A549 (cell line): ENCODE measurements around the gene SCUBE3. TPM values are rescaled to one million over a fixed set of nuclear protein-coding genes. Genes with fewer than 3 reads are reported as not detected.

ENCODE experiments used
- ATAC-seq, 2 experiments: fragments of 200-7000 bp in 1 of 2; fragments of >200 bp in 1 of 2; cut with Nextera tagmentation in 1 of 2; cut with Tn5 transposase in 1 of 2; 3 replicates each; pipeline versions ENCODE4 v1.8.0 to v1.9.1; 2018 to 2020; ENCODE audit warnings: mild to moderate bottlenecking in 1 of 2, moderate library complexity in 1 of 2
- CTCF ChIA-PET: fragments of 300-600 bp; sonication (Branson Sonifier 250); formaldehyde crosslinking; extraction: SDS; loops from one replicate; lab custom pipeline; 2021; ENCODE audit warnings: antibody characterized with exemption, inconsistent platforms; lab: Yijun Ruan, JAX
- POLR2A ChIA-PET: fragments of 350-600 bp; formaldehyde crosslinking; extraction: SDS; loops from one replicate; lab custom pipeline; 2021; ENCODE audit warnings: antibody characterized with exemption, inconsistent platforms; lab: Yijun Ruan, JAX
- DNase-seq, 2 experiments: peaks; one replicate each; pipeline versions ENCODE4 v3.0.0 to v3.0.0-alpha.2; 2011 to 2016; ENCODE audit warnings: low read depth in 1 of 2, low spot score in 1 of 2
- FAIRE-seq: peaks from 2 replicates; lab custom pipeline; 2011; peaks lifted over from hg19 to GRCh38; lab: Jason Lieb, UNC
- H3K27ac ChIP-seq, 2 experiments: fragments of >200 bp; sonication (Bioruptor Twin); formaldehyde crosslinking; 3 replicates each; pipeline ENCODE4 v1.5.1; 2016 to 2017
- H3K4me1 ChIP-seq: fragments of >200 bp; sonication (Bioruptor Twin); formaldehyde crosslinking; 3 replicates; pipeline ENCODE4 v1.6.1; 2016
- H3K4me2 ChIP-seq: fragments of >200 bp; sonication (Bioruptor Twin); formaldehyde crosslinking; 3 replicates; pipeline ENCODE4 v1.6.1; 2016
- H3K4me3 ChIP-seq: fragments of >200 bp; sonication (Bioruptor Twin); formaldehyde crosslinking; 3 replicates; pipeline ENCODE4 v1.5.1; 2016
- H3K9me3 ChIP-seq: fragments of >200 bp; sonication (Bioruptor Twin); formaldehyde crosslinking; 3 replicates; pipeline ENCODE4 v1.6.1; 2016
- BHLHE40 ChIP-seq: IDR thresholded peaks from 2 replicates; pipeline ENCODE4 v1.6.1; 2012; ENCODE audit warnings: low read depth, low read length, inconsistent platforms
- CEBPB ChIP-seq, 2 experiments: fragments of >200 bp in 1 of 2; sonication (Bioruptor Twin) in 1 of 2; formaldehyde crosslinking in 1 of 2; IDR thresholded peaks; 2 replicates each; pipeline ENCODE4 v1.6.1; 2012 to 2016
- EHF ChIP-seq: fragments of 250-450 bp; sonication (Bioruptor Pico); IDR thresholded peaks from 2 replicates; pipeline ENCODE4 v1.5.0; 2020; ENCODE audit warnings: mild to moderate bottlenecking
- GATA3 ChIP-seq: IDR thresholded peaks from 2 replicates; pipeline ENCODE4 v1.6.1; 2012; ENCODE audit warnings: borderline replicate concordance
- HMGXB4 ChIP-seq: fragments of 250-450 bp; sonication (Bioruptor Pico); IDR thresholded peaks from 2 replicates; pipeline ENCODE4 v1.5.0; 2021; ENCODE audit warnings: mild to moderate bottlenecking, moderate library complexity, borderline replicate concordance
- HOXB13 ChIP-seq: fragments of 250-450 bp; sonication (Bioruptor Pico); IDR thresholded peaks from 2 replicates; pipeline ENCODE4 v1.5.0; 2020; ENCODE audit warnings: low read depth, mild to moderate bottlenecking, moderate library complexity
- KDM5A ChIP-seq: fragments of 200-600 bp; sonication (generic); IDR thresholded peaks from 2 replicates; pipeline ENCODE4 v1.6.1; 2016; ENCODE audit warnings: antibody characterized with exemption, mild to moderate bottlenecking
- MAX ChIP-seq: IDR thresholded peaks from 2 replicates; pipeline ENCODE4 v1.6.1; 2012
- NR3C1 ChIP-seq: fragments of >200 bp; sonication (Bioruptor Twin); formaldehyde crosslinking; IDR thresholded peaks from 3 replicates; pipeline ENCODE4 v1.6.1; 2017
- PBX3 ChIP-seq: IDR thresholded peaks from 2 replicates; pipeline ENCODE4 v1.6.1; 2012
- PHF8 ChIP-seq: fragments of 200-600 bp; sonication (generic); IDR thresholded peaks from 2 replicates; pipeline ENCODE4 v1.6.1; 2016; ENCODE audit warnings: low read depth, mild to moderate bottlenecking, antibody characterized with exemption, moderate library complexity, borderline replicate concordance
- SREBF2 ChIP-seq: fragments of 450-650 bp; IDR thresholded peaks from 2 replicates; pipeline ENCODE4 v1.6.1; 2014; ENCODE audit warnings: mild to moderate bottlenecking, moderate library complexity
- TP53 ChIP-seq: fragments of 250-450 bp; sonication (Bioruptor Pico); IDR thresholded peaks from 2 replicates; pipeline ENCODE4 v1.5.0; 2021; ENCODE audit warnings: mild to moderate bottlenecking, moderate library complexity
- USF2 ChIP-seq: fragments of 450-650 bp; IDR thresholded peaks from 2 replicates; pipeline ENCODE4 v1.6.1; 2014; ENCODE audit warnings: antibody characterized with exemption
- ZC3H11A ChIP-seq: fragments of 450-650 bp; IDR thresholded peaks from 2 replicates; pipeline ENCODE4 v1.6.1; 2014; ENCODE audit warnings: antibody characterized with exemption, mild to moderate bottlenecking
- WGBS: methylation state at CpG from one replicate; pipeline ENCODE4 v1.1.6; 2017; ENCODE audit errors: missing lambda C conversion rate; 5-methylcytosine and 5-hydroxymethylcytosine counted together
- polyA plus RNA-seq, 4 experiments: library from polyadenylated mRNA; depleted of rRNA in 3 of 4; stranded (reverse); fragments of >200 nt; fragmentation: RNase III in 1 of 4; extraction: RNeasy Plus Mini Kit Qiagen cat#74134 plus additional on column Dnase treatment in 1 of 4; gene quantifications; 2 replicates in 3 of 4; 3 replicates in 1 of 4; pipeline ENCODE4 v1.2.3, GENCODE V29; 2011 to 2017

Gene SCUBE3
- polyA plus RNA-seq, 2 of the 4 experiments (the other 2 are of a cell fraction) = 0.06 to 0.13 TPM

- no peak for DNase-seq
- TF ChIP-seq USF2 = 0 out of 2 replicates have a peak, but pooled peaks have one; percentile 40
- no peak for TF ChIP-seq MAX
- TF ChIP-seq, all 56 proteins: peak for 1
- Histone ChIP-seq H3K4me1 (peaks cover 29% of the 10 kb centered on the region), H3K4me2 (no peak overlapping the region), H3K4me3 (no peak overlapping the region), H3K27ac (no peak overlapping the region), H3K9me3 (no peaks in the 10 kb centered on the region)
- no peak for FAIRE-seq
- WGBS = 84% methylated on average over 3 of the region's 3 CpGs
- CTCF ChIA-PET = interaction anchor here (1.1 to 1.4 kb wide), 2 partner anchors 31 to 288 kb away, joined by 3 to 5 read pairs; partner anchors contain the start of gene ANKS1A
- POLR2A ChIA-PET = no interaction called here
- ATAC-seq = no peak
Observed at GRCh38 chr6:35177157-35177556, 36.6 kb upstream of the SCUBE3 start.

GRCh38 chr6:35177596-35177995 lies 36.2 kb upstream of the SCUBE3 start:
- Histone ChIP-seq H3K4me2 (no peak overlapping the region), H3K4me1 (peaks cover 32% of the 10 kb centered on the region), H3K27ac (no peak overlapping the region), H3K4me3 (no peak overlapping the region), H3K9me3 (no peaks in the 10 kb centered on the region)
- CTCF ChIA-PET = no interaction called here
- POLR2A ChIA-PET = no interaction called here
- DNase-seq (no peak), FAIRE-seq (no peak), ATAC-seq (no peak)
- WGBS = 94% methylated on average over 2 of the region's 2 CpGs
- TF ChIP-seq NR3C1 (no peak), HOXB13 (CRISPR knock-in tag) (no peak), HMGXB4 (CRISPR knock-in tag) (no peak), ZC3H11A (no peak), PBX3 (no peak)

- ATAC-seq = no peak
- H3K9me3 ChIP-seq = no peaks in the 10 kb centered on the region
- ChIA-PET CTCF (no interaction called here), POLR2A (no interaction called here)
- no peak for FAIRE-seq
- TF ChIP-seq KDM5A (no peak), EHF (CRISPR knock-in tag) (no peak), PHF8 (no peak), GATA3 (no peak), SREBF2 (no peak), CEBPB (IDR thresholded peaks at IDR 0.05) (no peak), TP53 (CRISPR knock-in tag) (no peak), BHLHE40 (no peak)
- no peak overlapping the region for H3K27ac ChIP-seq
- no peak for DNase-seq
- 85% methylated on average over 2 of the region's 2 CpGs for whole genome bisulfite sequencing
- peaks cover 32% of the 10 kb centered on the region for H3K4me1 ChIP-seq
- H3K4me3 ChIP-seq = no peak overlapping the region
- H3K4me2 ChIP-seq = no peak overlapping the region
Observed at GRCh38 chr6:35178012-35178411, 35.7 kb upstream of the SCUBE3 start.
